Upper lobe of left lung (tissue), 4 donors: ENCODE data around the gene MRGPRG.

Experiments used
- POLR2A ChIP-seq, 4 donors: fragments of 450-650 bp; IDR thresholded peaks; one replicate each; pipeline ENCODE4 v1.5.1; 2016 to 2017; ENCODE audit warnings: antibody characterized with exemption in 4 of 4, mild to moderate bottlenecking in 2 of 4
- TF ChIP-seq, protein P1 (sequence below), 6 experiments: fragments of 450-650 bp in 4 of 6; fragments of 200-600 bp in 2 of 6; sonication (generic) in 2 of 6; IDR thresholded peaks; one replicate each; pipeline ENCODE4 v1.5.1; 2016 to 2019; ENCODE audit warnings: antibody characterized with exemption in 6 of 6

DNA sequence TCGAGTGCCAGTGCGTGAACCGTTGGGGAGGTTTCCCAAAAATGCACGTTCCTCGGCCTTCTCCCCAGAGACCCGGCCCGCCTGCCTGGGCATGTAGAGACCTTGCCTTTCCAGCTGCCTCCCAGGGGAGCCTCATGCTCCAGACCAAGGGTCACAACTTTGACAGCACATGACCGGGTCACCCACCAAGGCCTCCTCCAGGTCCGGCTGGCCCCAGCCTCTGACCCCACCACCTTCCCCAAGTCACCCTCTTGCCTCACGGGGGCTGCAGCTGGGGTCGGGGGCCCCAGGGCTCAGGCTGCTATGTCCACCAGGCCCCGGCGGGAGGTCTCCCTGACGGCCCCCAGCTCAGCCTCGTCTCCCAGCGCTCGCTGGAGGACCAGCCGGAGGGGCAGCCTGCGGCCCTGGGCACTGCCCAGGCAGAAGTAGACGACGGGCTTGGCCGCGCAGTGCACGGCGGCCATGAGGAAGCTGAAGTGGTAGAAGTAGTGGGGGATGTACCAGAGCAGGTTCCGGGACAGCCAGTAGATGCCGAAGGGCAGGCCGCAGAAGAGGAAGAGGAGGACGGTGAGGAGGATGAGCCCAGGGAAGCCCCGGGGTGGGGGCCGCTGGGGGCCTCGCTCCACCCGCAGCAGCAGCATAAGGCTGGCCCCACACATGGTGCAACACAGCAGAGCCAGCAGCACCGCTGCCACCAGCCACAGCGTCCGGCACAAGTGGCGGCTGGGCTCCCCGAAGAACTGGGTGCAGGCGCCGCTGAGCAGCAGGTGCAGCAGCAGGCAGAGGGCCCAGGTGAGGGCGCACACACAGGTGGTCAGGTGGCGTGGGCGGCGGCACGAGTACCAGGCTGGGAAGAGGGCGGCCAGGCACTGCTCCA, 9.2 kb upstream of the MRGPRG start:
- TF ChIP-seq, protein P1, sequence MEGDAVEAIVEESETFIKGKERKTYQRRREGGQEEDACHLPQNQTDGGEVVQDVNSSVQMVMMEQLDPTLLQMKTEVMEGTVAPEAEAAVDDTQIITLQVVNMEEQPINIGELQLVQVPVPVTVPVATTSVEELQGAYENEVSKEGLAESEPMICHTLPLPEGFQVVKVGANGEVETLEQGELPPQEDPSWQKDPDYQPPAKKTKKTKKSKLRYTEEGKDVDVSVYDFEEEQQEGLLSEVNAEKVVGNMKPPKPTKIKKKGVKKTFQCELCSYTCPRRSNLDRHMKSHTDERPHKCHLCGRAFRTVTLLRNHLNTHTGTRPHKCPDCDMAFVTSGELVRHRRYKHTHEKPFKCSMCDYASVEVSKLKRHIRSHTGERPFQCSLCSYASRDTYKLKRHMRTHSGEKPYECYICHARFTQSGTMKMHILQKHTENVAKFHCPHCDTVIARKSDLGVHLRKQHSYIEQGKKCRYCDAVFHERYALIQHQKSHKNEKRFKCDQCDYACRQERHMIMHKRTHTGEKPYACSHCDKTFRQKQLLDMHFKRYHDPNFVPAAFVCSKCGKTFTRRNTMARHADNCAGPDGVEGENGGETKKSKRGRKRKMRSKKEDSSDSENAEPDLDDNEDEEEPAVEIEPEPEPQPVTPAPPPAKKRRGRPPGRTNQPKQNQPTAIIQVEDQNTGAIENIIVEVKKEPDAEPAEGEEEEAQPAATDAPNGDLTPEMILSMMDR (IDR thresholded peaks at IDR 0.05), result no peak
- TF ChIP-seq POLR2A (IDR thresholded peaks at IDR 0.05), result no peak
